Effector memory CD8-positive, alpha-beta T cell (primary cell): ENCODE measurements around the gene ALDOB.
"Not testable (repeated sequence)": the region's sequence is repeated elsewhere in the genome, so short reads cannot be mapped to it uniquely, and the experiment has no call there.

Experiments
- ATAC-seq: fragments of 150-1000 bp; cut with Tn5 transposase; replicated peaks from 2 replicates; pipeline ENCODE4 v1.10.0; 2021; ENCODE audit warnings: mild to moderate bottlenecking, moderate library complexity
- DNase-seq, 3 experiments: peaks; one replicate each; pipeline ENCODE4 v3.0.0; 2021
- H3K27ac Mint-ChIP-seq, 2 donors: one replicate each; pipeline ENCODE4 v1.8.0; 2022; ENCODE audit warnings: mild to moderate bottlenecking in 2 of 2, mixed read lengths in 2 of 2, moderate library complexity in 2 of 2
- H3K27me3 Mint-ChIP-seq, 2 donors: one replicate each; pipeline ENCODE4 v1.8.0; 2022; ENCODE audit warnings: mixed read lengths in 2 of 2
- H3K36me3 Mint-ChIP-seq: one replicate; pipeline ENCODE4 v1.8.0; 2022; ENCODE audit warnings: mild to moderate bottlenecking, moderate library complexity, mixed read lengths; ENCODE audit not compliant: insufficient read depth
- H3K4me1 Mint-ChIP-seq, 2 donors: one replicate each; pipeline ENCODE4 v1.8.0; 2022; ENCODE audit warnings: low read depth in 2 of 2, mixed read lengths in 2 of 2
- H3K4me3 Mint-ChIP-seq, 2 donors: one replicate each; pipeline ENCODE4 v1.8.0; 2022; ENCODE audit warnings: mild to moderate bottlenecking in 2 of 2, mixed read lengths in 2 of 2, moderate library complexity in 2 of 2
- H3K9me3 Mint-ChIP-seq, 2 donors: one replicate each; pipeline ENCODE4 v1.8.0; 2022; ENCODE audit warnings: mixed read lengths in 2 of 2

Gene ALDOB

DNA sequence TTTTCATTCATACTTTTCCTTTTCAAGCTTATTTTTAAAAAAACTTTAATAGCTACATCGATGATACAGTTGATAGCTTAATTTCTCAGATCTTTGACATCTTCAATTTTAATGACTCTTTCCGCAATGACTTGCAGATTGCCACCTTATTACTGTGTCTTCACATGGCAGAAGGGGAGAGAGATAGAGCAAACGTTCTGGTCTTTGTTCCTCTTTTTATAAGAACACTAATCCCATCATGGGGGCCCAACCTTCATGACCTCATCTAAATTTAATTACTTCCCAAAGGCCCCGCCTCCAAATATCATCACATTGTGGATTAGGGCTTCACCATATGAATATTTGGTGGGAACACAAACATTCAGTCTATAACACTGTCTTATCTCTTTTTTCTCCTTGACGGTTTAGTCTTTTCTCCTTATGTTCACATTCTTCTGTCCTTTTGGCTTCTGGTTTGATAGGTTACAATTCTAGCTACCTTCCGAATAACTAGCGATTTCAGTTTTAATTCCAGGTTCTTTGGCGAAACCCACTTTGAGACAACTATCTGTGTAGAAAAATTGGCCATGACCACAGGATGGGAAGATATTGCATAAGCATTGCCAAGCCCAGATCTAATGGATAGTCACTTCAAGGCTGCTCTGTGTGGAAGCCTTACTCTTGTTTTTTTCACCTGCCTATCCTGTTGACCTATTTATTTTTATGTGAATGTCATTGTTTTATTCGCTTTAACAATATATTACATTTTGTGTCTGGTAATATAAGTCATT, 31.9 kb downstream of the ALDOB start:
- Mint-ChIP-seq H3K4me1 (peaks cover 23 to 38% of the 10 kb centered on the region in 2 donors), H3K27ac (no peak overlapping the region), H3K4me3 (no peak overlapping the region), H3K27me3 (no peaks in the 10 kb centered on the region), H3K36me3 (peaks cover 53% of the 10 kb centered on the region), H3K9me3 (peaks cover 13 to 25% of the 10 kb centered on the region in 2 donors)
- DNase-seq: no peak
- ATAC-seq: no peak

DNA sequence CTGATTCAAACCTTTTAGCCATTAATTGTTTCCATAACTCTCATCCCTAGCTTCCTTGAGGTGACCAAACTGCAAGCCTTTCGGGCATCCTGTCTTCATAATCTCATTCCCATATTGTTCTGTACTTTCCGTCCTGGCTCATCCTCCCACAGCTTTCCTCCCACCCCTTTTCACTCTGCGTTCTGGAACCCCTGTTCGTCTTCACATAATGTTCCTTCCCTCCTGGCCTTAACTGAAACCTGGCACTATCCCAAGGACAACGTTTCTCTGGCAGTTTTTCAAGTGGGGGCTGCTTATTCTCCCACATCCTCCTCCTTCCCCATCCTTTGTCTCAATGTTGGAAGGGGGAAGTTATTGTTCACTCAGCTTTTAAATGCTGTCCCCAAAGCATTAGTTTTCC, 35.5 kb downstream of the ALDOB start:
- Mint-ChIP-seq H3K4me1 (peaks cover 38 to 64% of the 10 kb centered on the region in 2 donors), H3K9me3 (peaks cover under 1 to 4% of the 10 kb centered on the region in 2 donors), H3K4me3 (peak overlapping the region; percentile 95 to 96), H3K27ac (peak overlapping the region; percentile 68 to 99), H3K36me3 (peaks cover 38% of the 10 kb centered on the region), H3K27me3 (no peaks in the 10 kb centered on the region)
- DNase-seq: no peak
- ATAC-seq: no peak

DNA sequence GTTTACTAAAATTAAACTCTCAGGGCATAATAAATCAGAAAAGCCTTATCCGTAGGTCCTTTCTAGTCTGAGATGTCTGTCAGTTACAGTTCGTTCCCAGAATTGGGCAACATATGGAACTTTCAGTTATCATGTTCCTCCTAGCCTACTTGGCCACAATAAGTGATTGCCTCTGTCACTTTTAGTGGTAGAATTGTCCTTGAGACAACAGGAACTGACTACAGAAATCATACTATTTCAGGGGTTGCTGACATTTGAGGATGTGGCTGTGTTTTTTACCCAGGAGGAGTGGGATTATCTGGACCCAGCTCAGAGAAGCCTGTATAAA, 36.0 kb downstream of the ALDOB start:
- peak overlapping the region; percentile 98 to 99 for H3K27ac Mint-ChIP-seq

DNA sequence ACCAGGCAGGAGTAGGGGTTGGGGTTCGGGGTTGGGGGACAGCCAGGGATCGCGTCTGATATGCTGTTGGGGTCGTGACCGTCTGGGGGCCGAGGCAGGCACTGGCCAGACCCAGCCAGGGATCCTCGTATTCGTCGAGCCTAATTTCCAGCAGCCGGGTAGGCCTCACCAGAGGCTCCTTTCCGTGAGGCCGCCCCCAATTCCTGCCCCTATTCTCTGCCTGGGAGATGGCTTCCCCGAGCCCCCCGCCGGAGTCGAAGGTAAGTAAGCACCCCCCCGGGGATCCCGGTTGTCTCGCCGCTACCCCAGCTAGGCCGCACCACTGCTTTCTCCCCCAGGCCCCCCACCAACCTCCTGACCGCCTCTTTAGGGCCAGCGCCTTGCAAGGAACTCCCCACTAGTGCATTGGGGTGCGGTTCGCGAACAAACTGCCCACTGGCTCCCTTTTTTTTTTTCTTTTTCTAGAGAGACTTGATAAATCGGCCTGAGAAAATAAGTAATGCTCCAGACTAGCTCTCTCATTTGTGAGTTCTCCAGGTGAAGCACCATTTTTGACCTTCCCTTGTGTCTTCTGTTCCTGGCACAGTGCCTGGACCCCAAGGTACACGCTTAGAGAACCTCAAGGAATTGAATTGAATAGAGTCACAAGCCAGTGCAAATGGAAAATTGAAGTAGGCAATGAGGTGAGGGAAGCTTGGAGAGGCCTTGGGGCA, 36.5 kb downstream of the ALDOB start:
- DNase-seq (peak in 1 of 3 experiments; percentile 9), ATAC-seq (no peak)
- Mint-ChIP-seq H3K27me3 (no peaks in the 10 kb centered on the region), H3K4me1 (peaks cover 46 to 74% of the 10 kb centered on the region in 2 donors), H3K36me3 (peaks cover 31% of the 10 kb centered on the region), H3K27ac (peak overlapping the region; percentile 98 to 99), H3K4me3 (peak overlapping the region; percentile 95 to 96), H3K9me3 (no peaks in the 10 kb centered on the region)

More for the DNA sequence above, 36.0 kb downstream of the ALDOB start:
- Mint-ChIP-seq H3K4me3 (peak overlapping the region; percentile 95 to 96), H3K4me1 (peaks cover 42 to 69% of the 10 kb centered on the region in 2 donors), H3K27me3 (no peaks in the 10 kb centered on the region), H3K36me3 (peaks cover 35% of the 10 kb centered on the region), H3K9me3 (no peaks in the 10 kb centered on the region)
- no peak for DNase-seq
- no peak for ATAC-seq

DNA sequence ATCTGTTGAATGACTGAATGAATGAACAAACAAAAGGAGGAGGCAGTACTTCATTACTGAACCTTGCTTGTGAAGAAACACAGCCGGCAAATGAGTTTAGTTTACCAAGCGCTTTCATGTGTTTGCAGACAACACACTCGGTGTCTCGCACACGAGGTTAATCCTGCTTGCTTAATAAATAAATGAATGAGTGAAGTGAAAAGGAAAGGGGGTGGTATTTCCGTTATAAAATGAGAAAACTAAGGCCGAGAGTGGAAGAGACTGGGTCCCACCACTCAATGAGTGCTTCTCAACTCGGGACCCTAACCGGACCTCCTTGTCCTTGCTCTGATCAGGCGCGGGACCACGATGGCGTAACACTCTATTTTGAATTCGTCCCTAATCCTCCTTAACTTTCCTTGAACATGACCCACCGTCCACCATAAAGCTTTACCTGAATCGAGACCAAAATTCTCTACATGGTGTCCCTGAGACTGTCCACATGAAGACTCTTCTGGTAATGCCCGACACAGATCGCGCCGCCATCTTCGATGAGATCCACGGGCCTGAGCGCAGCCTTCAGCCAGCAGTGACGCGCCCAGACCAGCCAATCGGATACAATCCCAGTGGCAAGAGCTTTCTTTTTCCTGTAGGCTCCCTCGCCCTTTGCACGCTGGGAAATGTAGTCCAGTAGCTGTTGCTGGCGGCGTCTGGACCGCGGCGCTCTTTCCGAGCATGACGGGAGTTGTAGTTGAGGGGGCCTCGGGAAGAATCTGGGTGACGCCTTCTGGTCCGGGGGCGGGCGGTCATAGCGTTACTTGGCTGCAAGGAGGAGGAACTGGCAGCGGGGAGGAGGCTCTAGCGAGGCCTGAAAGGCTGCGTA, 37.3 kb downstream of the ALDOB start, which contains the start of the genes MRPL50 and ZNF189:
TSS of gene MRPL50 (minus strand) at position 551 of the 862 bp plus-strand sequence. CDS start at position 525, 26 bp downstream.
TSS of gene ZNF189 (plus strand) at position 784 of the 862 bp plus-strand sequence. CDS start 306 bp downstream, outside the sequence.
- Mint-ChIP-seq H3K9me3 (no peaks in the 10 kb centered on the region), H3K4me1 (peaks cover 45 to 77% of the 10 kb centered on the region in 2 donors), H3K36me3 (peaks cover 25% of the 10 kb centered on the region), H3K27me3 (no peaks in the 10 kb centered on the region), H3K4me3 (peak within 1 kb of the TSS; percentile 95 to 96), H3K27ac (peak within 1 kb of the TSS; percentile 98 to 99)
- DNase-seq (peak; percentile 94 to 96 (median 96)), ATAC-seq (peak; percentile 93)

DNA sequence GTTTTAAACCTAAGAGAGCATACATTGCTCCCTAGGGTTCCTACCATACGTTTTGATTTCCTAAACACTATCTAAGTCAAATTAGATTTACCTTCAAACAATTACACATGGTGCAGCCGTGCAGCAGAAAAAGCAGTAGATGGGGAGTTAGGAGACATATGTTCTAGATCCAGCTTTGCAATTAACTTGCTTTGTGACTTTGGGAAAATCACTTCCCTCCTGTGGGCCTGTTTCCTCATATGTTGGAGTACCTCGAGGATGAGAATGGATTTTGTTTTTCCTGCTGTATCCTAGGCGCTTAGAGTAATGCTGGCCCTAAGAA, 37.9 kb downstream of the ALDOB start:
- no peaks in the 10 kb centered on the region for H3K27me3 Mint-ChIP-seq
- peaks cover 44 to 75% of the 10 kb centered on the region in 2 donors for H3K4me1 Mint-ChIP-seq
- no peak for ATAC-seq
- DNase-seq: no peak
- H3K27ac Mint-ChIP-seq: peak overlapping the region; percentile 98 to 99
- H3K36me3 Mint-ChIP-seq: peaks cover 20% of the 10 kb centered on the region
- no peaks in the 10 kb centered on the region for H3K9me3 Mint-ChIP-seq
- peak overlapping the region; percentile 95 to 96 for H3K4me3 Mint-ChIP-seq

DNA sequence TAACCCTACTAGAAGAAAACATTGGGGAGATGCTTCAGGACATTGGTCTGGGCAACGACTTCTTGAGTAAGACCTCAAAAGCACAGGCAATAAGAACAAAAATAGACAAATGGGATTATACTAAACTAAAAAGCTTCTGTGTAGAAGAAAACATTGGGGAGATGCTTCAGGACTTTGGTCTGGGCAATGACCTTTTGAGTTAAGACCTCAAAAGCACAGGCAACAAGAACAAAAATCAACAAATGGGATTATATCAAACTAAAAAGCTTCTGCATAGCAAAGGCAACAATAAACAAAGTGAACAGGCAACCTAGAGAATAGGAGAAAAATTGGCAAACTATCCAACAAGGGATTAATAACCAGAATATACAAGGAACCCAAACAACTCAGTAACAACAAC, 40.9 kb downstream of the ALDOB start:
- H3K9me3 Mint-ChIP-seq: no peaks in the 10 kb centered on the region
- peaks cover 33 to 74% of the 10 kb centered on the region in 2 donors for H3K4me1 Mint-ChIP-seq
- H3K36me3 Mint-ChIP-seq: peaks cover 16% of the 10 kb centered on the region
- no peak overlapping the region for H3K27ac Mint-ChIP-seq
- no peak for DNase-seq
- no peak overlapping the region for H3K4me3 Mint-ChIP-seq
- H3K27me3 Mint-ChIP-seq: no peaks in the 10 kb centered on the region
- ATAC-seq: no peak

DNA sequence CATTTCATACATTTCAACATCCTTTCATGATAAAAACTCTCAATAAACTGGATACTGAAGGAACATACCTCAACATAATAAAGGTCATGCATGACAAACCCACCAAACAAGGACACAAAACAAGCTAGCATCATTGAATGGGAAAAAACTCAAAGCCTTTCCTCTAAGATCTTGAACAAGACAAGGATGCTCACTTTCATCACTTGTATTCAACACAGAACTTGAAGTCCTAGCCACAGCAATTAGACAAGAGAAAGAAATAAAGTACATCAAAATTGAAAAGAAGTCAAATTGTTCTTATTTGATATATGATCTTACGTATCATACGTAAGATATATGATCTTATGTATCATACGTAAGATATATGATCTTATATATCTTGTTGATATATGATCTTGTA, 42.4 kb downstream of the ALDOB start:
- no peak overlapping the region for H3K4me3 Mint-ChIP-seq
- no peaks in the 10 kb centered on the region for H3K9me3 Mint-ChIP-seq
- H3K4me1 Mint-ChIP-seq: peaks cover 28 to 66% of the 10 kb centered on the region in 2 donors
- DNase-seq (no peak), ATAC-seq (no peak)
- no peaks in the 10 kb centered on the region for H3K27me3 Mint-ChIP-seq
- peaks cover 16% of the 10 kb centered on the region for H3K36me3 Mint-ChIP-seq
- peak overlapping the region in 1 of 2 donors; percentile 10 for H3K27ac Mint-ChIP-seq

DNA sequence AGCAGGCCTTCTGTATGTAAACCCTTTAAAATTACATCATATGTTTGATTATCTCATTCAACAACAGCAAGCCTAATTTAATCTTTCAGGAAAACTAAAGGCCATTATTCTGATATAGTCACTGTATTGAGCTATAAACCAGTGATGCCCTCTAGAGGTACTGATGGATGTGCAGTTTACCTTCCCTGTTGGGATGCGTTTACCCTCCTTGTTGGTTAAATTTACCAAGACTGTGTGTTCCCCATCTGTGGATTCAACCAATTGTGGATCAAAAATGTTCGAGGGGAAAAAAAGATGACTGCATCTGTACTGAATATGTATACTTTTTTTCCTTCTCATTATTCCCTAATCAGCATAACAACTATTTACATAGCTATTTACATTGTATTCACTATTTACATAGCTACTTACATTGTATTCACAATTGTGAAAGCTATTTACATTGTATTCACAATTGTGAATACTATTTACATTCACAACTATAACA, 47.0 kb downstream of the ALDOB start:
- no peak for DNase-seq
- peaks cover 5 to 7% of the 10 kb centered on the region in 2 donors for H3K9me3 Mint-ChIP-seq
- peaks cover 12 to 29% of the 10 kb centered on the region in 2 donors for H3K4me1 Mint-ChIP-seq
- H3K4me3 Mint-ChIP-seq: no peak overlapping the region
- no peak for ATAC-seq
- peak overlapping the region in 1 of 2 donors; percentile 49 for H3K27ac Mint-ChIP-seq
- peaks cover 16% of the 10 kb centered on the region for H3K36me3 Mint-ChIP-seq
- no peaks in the 10 kb centered on the region for H3K27me3 Mint-ChIP-seq

DNA sequence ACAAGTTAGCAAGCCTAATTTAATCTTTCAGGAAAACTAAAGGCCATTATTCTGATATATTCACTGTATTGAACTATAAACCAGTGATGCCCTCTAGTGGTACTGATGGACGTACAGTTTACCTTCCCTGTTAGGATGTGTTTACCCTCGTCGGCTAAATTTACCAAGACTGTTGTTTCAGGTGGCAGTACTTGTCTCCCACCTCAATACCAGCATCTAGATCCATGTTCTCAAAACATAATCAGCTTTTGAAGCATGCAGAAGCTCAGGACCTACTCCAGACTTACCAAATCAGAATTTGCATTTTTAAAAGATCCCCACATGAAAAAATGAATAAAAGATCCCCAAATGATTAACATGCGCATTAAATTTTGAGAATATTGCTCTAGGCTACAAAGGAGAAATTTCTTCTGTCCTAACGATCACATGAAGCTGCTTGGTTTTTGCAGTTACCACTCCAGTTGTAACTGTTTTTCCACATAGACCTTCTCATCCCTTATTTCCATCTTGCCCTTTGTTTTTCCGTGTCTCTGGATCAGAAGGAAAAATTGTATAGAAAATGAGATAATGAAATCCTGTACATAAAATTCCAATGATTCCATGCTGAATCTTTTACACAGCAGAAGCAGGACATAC, 47.6 kb downstream of the ALDOB start:
- no peaks in the 10 kb centered on the region for H3K27me3 Mint-ChIP-seq
- peaks cover 12 to 27% of the 10 kb centered on the region in 2 donors for H3K4me1 Mint-ChIP-seq
- H3K27ac Mint-ChIP-seq: peak overlapping the region; percentile 49 to 74
- no peak overlapping the region for H3K4me3 Mint-ChIP-seq
- peak; percentile 87 for ATAC-seq
- no peak for DNase-seq
- H3K36me3 Mint-ChIP-seq: peaks cover 16% of the 10 kb centered on the region
- H3K9me3 Mint-ChIP-seq: peaks cover 5 to 7% of the 10 kb centered on the region in 2 donors

DNA sequence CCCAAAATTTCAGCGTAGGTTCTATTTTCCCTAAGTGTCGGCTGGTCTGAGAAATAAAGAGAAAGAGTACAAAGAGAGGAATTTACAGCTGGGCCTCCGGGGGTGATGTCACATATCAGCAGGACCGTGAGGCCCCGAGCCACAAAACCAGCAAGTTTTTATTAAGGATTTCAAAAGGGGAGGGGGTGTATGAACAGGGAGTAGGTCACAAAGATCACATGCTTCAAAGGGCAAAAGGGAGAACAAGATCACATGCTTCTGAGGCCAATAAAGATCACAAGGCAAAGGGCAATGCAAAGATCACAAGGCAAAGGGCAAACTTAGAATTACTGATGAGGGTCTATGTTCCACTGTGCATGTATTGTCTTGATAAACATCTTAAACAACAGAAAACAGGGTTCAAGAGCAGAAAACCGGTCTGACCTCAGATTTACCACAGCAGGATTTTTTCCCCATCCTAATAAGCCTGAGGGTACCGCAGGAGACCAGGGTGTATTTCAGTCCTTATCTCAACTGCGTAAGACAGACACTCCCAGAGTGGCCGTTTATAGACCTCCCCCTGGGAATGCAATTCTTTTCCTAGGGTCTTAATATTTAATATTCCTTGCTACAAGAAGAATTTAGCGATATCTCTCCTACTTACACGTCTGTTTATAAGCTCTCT, 50.6 kb downstream of the ALDOB start, which contains the start of gene BAAT:
TSS of gene BAAT (minus strand) at position 134 of the 664 bp plus-strand sequence. CDS start 13,602 bp downstream, outside the sequence.
- not testable (repeated sequence) for H3K27ac Mint-ChIP-seq, H3K27me3 Mint-ChIP-seq, H3K36me3 Mint-ChIP-seq, H3K9me3 Mint-ChIP-seq, DNase-seq, H3K4me3 Mint-ChIP-seq, H3K4me1 Mint-ChIP-seq, ATAC-seq

DNA sequence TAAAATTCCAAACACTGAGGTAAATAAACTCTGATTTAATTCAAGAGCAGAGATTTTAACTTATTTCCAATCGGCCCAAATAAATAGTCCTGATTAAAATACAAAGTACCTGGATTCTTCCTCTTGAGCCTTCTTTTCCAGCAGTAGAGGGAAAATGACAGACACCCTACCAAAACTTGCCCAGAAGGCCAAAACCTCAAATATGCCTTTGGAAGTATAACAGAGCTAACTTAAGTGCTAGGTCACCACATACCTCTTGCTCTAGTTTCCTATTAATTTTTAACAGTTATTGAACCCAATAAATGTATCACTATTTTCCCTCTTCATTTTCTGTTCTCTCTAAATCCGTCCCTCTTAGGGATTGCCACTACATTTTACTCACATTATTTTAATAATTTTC, 52.2 kb downstream of the ALDOB start:
- no peak overlapping the region for H3K27ac Mint-ChIP-seq
- no peak for ATAC-seq
- peaks cover 0 to 2% of the 10 kb centered on the region in 2 donors for H3K4me1 Mint-ChIP-seq
- H3K4me3 Mint-ChIP-seq: no peak overlapping the region
- no peaks in the 10 kb centered on the region for H3K36me3 Mint-ChIP-seq
- H3K9me3 Mint-ChIP-seq: peaks cover 5 to 7% of the 10 kb centered on the region in 2 donors
- H3K27me3 Mint-ChIP-seq: peaks cover 5 to 7% of the 10 kb centered on the region in 2 donors
- DNase-seq: no peak
